SK-N-SH (cell line): ENCODE data around the gene ECE1. TPM values are rescaled to one million over a fixed set of nuclear protein-coding genes. Genes with fewer than 3 reads are reported as not detected.

ENCODE experiments used
- CTCF ChIA-PET: fragments of 300-600, 350-600 bp; formaldehyde crosslinking; extraction: SDS; loops from one replicate; lab custom pipeline; 2021; lab: Yijun Ruan, JAX
- POLR2A ChIA-PET: fragments of 350-600 bp; sonication (Branson Sonifier 250); formaldehyde crosslinking; extraction: SDS; loops from one replicate; lab custom pipeline; 2020; ENCODE audit warnings: antibody characterized with exemption, inconsistent platforms; lab: Yijun Ruan, JAX
- DNase-seq: peaks from one replicate; pipeline ENCODE4 v3.0.0; 2012
- H2AFZ ChIP-seq: fragments of 200-600 bp; sonication (generic); 2 replicates; pipeline ENCODE4 v1.8.1; 2016; ENCODE audit warnings: antibody characterized with exemption, mild to moderate bottlenecking, low read depth
- H3F3A ChIP-seq: fragments of 200-600 bp; sonication (generic); replicated peaks from 2 replicates; pipeline ENCODE3; 2016; ENCODE audit warnings: antibody characterized with exemption, mild to moderate bottlenecking; ENCODE audit not compliant: insufficient read depth
- H3K27ac ChIP-seq, 2 experiments: fragments of 200-500 bp in 1 of 2; fragments of 200-600 bp in 1 of 2; sonication (Bioruptor generic) in 1 of 2; sonication (generic), shearing (Covaris generic) in 1 of 2; 2 replicates each; pipeline versions ENCODE4 v1.5.1 to v1.6.1; 2014 to 2016; ENCODE audit warnings: low read depth in 2 of 2, inconsistent platforms in 1 of 2, low read length in 1 of 2, mild to moderate bottlenecking in 1 of 2, mixed read lengths in 1 of 2
- H3K27me3 ChIP-seq: fragments of 200-600 bp; sonication (generic), shearing (Covaris generic); 2 replicates; pipeline ENCODE4 v1.6.1; 2016; ENCODE audit warnings: mixed run types; ENCODE audit not compliant: insufficient read depth
- H3K36me3 ChIP-seq, 2 experiments: fragments of 200-500 bp in 1 of 2; fragments of 200-600 bp in 1 of 2; sonication (Bioruptor generic) in 1 of 2; sonication (generic) in 1 of 2; replicated peaks in 1 of 2; 2 replicates each; pipeline versions ENCODE3 to v1.5.1; 2014 to 2016; ENCODE audit warnings: low read length in 1 of 2, mild to moderate bottlenecking in 1 of 2; ENCODE audit not compliant: insufficient read depth in 2 of 2, control insufficient read depth in 1 of 2
- H3K4me1 ChIP-seq, 2 experiments: fragments of 200-500 bp in 1 of 2; fragments of 200-600 bp in 1 of 2; sonication (Bioruptor generic) in 1 of 2; sonication (generic), shearing (Covaris generic) in 1 of 2; 2 replicates each; pipeline versions ENCODE4 v1.5.1 to v1.6.1; 2014 to 2016; ENCODE audit warnings: low read depth in 1 of 2, low read length in 1 of 2, mixed run types in 1 of 2; ENCODE audit not compliant: insufficient read depth in 2 of 2, control insufficient read depth in 1 of 2
- H3K4me2 ChIP-seq: fragments of 200-600 bp; sonication (generic), shearing (Covaris generic); 2 replicates; pipeline ENCODE4 v1.6.1; 2017; ENCODE audit warnings: mixed run types
- H3K4me3 ChIP-seq, 2 experiments: fragments of 200-500 bp in 1 of 2; fragments of 200-600 bp in 1 of 2; sonication (Bioruptor generic) in 1 of 2; sonication (generic), shearing (Covaris generic) in 1 of 2; 2 replicates each; pipeline versions ENCODE4 v1.5.1 to v1.8.1; 2014 to 2016; ENCODE audit warnings: low read depth in 2 of 2, inconsistent platforms in 1 of 2, low read length in 1 of 2, mild to moderate bottlenecking in 1 of 2, mixed read lengths in 1 of 2, moderate library complexity in 1 of 2
- H3K79me2 ChIP-seq: fragments of 200-600 bp; sonication (generic); 2 replicates; pipeline ENCODE4 v1.8.1; 2017; ENCODE audit warnings: mild to moderate bottlenecking; ENCODE audit not compliant: insufficient read depth
- H3K9ac ChIP-seq: fragments of 200-600 bp; sonication (generic); 2 replicates; pipeline ENCODE4 v1.6.1; 2017; ENCODE audit warnings: mixed run types
- H3K9me2 ChIP-seq: fragments of 200-600 bp; sonication (generic); 2 replicates; pipeline ENCODE4 v1.6.1; 2017; ENCODE audit warnings: mixed run types
- H3K9me3 ChIP-seq: fragments of 200-600 bp; sonication (generic); 2 replicates; pipeline ENCODE4 v1.6.1; 2017; ENCODE audit warnings: mixed run types, mild to moderate bottlenecking, moderate library complexity
- H4K20me1 ChIP-seq: fragments of 200-600 bp; sonication (generic); 2 replicates; pipeline ENCODE4 v1.6.1; 2017; ENCODE audit warnings: mild to moderate bottlenecking, mixed run types; ENCODE audit not compliant: insufficient read depth
- CHD2 ChIP-seq: fragments of 150-350 bp; IDR thresholded peaks from 2 replicates; pipeline ENCODE4 v1.6.1; 2018; ENCODE audit warnings: low read length; ENCODE audit not compliant: partially characterized antibody
- EP300 ChIP-seq, 2 experiments: IDR thresholded peaks; 2 replicates each; pipeline versions ENCODE4 v1.4.0 to v1.6.1; 2012; ENCODE audit warnings: borderline replicate concordance in 1 of 2, low read depth in 1 of 2, low read length in 1 of 2
- GABPA ChIP-seq: IDR thresholded peaks from 2 replicates; pipeline ENCODE4 v1.4.0; 2012; ENCODE audit warnings: low read depth, mild to moderate bottlenecking
- GATA2 ChIP-seq: sonication (generic); formaldehyde crosslinking; IDR thresholded peaks from 2 replicates; pipeline ENCODE4 v1.5.0; 2020; ENCODE audit warnings: mild to moderate bottlenecking, missing genetic modification reagents
- IRF3 ChIP-seq: fragments of 150-350 bp; IDR thresholded peaks from 2 replicates; pipeline ENCODE4 v1.6.1; 2016; ENCODE audit warnings: mild to moderate bottlenecking, low read depth, low read length
- JUND ChIP-seq: IDR thresholded peaks from 2 replicates; pipeline ENCODE4 v1.4.0; 2012
- NRF1 ChIP-seq: IDR thresholded peaks from 2 replicates; pipeline ENCODE4 v1.6.1; 2012; ENCODE audit warnings: low read depth, mild to moderate bottlenecking, low read length
- POLR2AphosphoS5 ChIP-seq: IDR thresholded peaks from 2 replicates; pipeline ENCODE4 v1.6.1; 2012; ENCODE audit warnings: low read depth, low read length
- RAD21 ChIP-seq: IDR thresholded peaks from 2 replicates; pipeline ENCODE4 v1.6.1; 2012; ENCODE audit warnings: mild to moderate bottlenecking, low read length
- SMC3 ChIP-seq: IDR thresholded peaks from 2 replicates; pipeline ENCODE4 v1.6.1; 2012; ENCODE audit warnings: low read depth, low read length, improper control_type of control experiment
- TCF12 ChIP-seq: IDR thresholded peaks from 2 replicates; pipeline ENCODE4 v1.4.0; 2012
- USF1 ChIP-seq: IDR thresholded peaks from 2 replicates; pipeline ENCODE4 v1.4.0; 2012; ENCODE audit warnings: low read depth, borderline replicate concordance
- YY1 ChIP-seq: IDR thresholded peaks from 2 replicates; pipeline ENCODE4 v1.4.0; 2012; ENCODE audit warnings: low read depth, mild to moderate bottlenecking
- WGBS: methylation state at CpG from one replicate; pipeline ENCODE4 v1.1.6; 2017; ENCODE audit warnings: low lambda C conversion rate; 5-methylcytosine and 5-hydroxymethylcytosine counted together
- polyA plus RNA-seq, 3 experiments: library from polyadenylated mRNA; depleted of rRNA; stranded (reverse); fragments of >200 nt; gene quantifications; 2 replicates each; pipeline ENCODE4 v1.2.3, GENCODE V29; 2012
- TF ChIP-seq, protein P1 (sequence below): IDR thresholded peaks from 2 replicates; pipeline ENCODE4 v1.6.1; 2012; ENCODE audit warnings: mild to moderate bottlenecking, low read depth, low read length, moderate library complexity

Gene ECE1
- polyA plus RNA-seq, 1 of the 3 experiments (the other 2 are of a cell fraction): 96.6 TPM

- 49% methylated on average over 4 of the region's 6 CpGs for WGBS
- Histone ChIP-seq H3K4me2 (peak overlapping the region; percentile 3; the same call in 1 of the 2 replicates), H2AFZ (no peak overlapping the region), H4K20me1 (peaks cover 3% of the 10 kb centered on the region; the same call in 1 of the 2 replicates), H3K36me3 (no peaks in the 10 kb centered on the region), H3K9ac (no peak overlapping the region), H3K27ac (peak overlapping the region; percentile 13 to 99; a peak in 3 of 4 replicates), H3K9me3 (no peaks in the 10 kb centered on the region), H3K4me3 (no peak overlapping the region; a peak in 1 of 4 replicates), H3K27me3 (no peaks in the 10 kb centered on the region), H3F3A (peaks cover 14% of the 10 kb centered on the region)
- CTCF ChIA-PET: interaction anchor here (1.1 to 5.1 kb wide), 9 partner anchors 11 to 76 kb away, joined by 3 to 32 read pairs (median 5); no protein-coding TSS in a partner anchor
- DNase-seq: peak; percentile 77
- peak; percentile 25 for TF ChIP-seq CHD2
- TF ChIP-seq EP300 (IDR thresholded peaks at IDR 0.05; ENCODE audit: borderline replicate concordance in 1 of 2, low read depth in 1 of 2, low read length in 1 of 2): peak in 1 of 2 experiments; percentile 37; a peak in 1 of 4 replicates
- TF ChIP-seq GATA2: peak; percentile 71
- no peak for TF ChIP-seq YY1
- TF ChIP-seq, all 33 proteins: peak for 3
- Histone ChIP-seq H3K79me2 (peaks cover 3% of the 10 kb centered on the region; the same call in 1 of the 2 replicates), H3K4me1 (peaks cover 50 to 80% of the 10 kb centered on the region in 2 experiments), H3K9me2 (no peaks in the 10 kb centered on the region)
- POLR2A ChIA-PET: interaction anchor here (0.5 to 1.5 kb wide), 9 partner anchors 13 to 54 kb away, joined by 3 to 7 read pairs (median 4); no protein-coding TSS in a partner anchor
These were observed 17.5 kb upstream of the ECE1 start for GRCh38 chr1:21307663-21308305.

GRCh38 chr1:21307210-21307609 is 16.9 kb upstream of the ECE1 start:
- peaks cover 51 to 81% of the 10 kb centered on the region in 2 experiments for H3K4me1 ChIP-seq

More at GRCh38 chr1:21307210-21307609, 16.9 kb upstream of the ECE1 start:
- no peak overlapping the region for H3K4me3 ChIP-seq
- no peak for TF ChIP-seq USF1
- TF ChIP-seq POLR2AphosphoS5: no peak
- TF ChIP-seq RAD21: no peak
- no peak for TF ChIP-seq TCF12
- no peak for TF ChIP-seq JUND
- no peak for TF ChIP-seq IRF3
- TF ChIP-seq GABPA: no peak
- TF ChIP-seq, protein P1, sequence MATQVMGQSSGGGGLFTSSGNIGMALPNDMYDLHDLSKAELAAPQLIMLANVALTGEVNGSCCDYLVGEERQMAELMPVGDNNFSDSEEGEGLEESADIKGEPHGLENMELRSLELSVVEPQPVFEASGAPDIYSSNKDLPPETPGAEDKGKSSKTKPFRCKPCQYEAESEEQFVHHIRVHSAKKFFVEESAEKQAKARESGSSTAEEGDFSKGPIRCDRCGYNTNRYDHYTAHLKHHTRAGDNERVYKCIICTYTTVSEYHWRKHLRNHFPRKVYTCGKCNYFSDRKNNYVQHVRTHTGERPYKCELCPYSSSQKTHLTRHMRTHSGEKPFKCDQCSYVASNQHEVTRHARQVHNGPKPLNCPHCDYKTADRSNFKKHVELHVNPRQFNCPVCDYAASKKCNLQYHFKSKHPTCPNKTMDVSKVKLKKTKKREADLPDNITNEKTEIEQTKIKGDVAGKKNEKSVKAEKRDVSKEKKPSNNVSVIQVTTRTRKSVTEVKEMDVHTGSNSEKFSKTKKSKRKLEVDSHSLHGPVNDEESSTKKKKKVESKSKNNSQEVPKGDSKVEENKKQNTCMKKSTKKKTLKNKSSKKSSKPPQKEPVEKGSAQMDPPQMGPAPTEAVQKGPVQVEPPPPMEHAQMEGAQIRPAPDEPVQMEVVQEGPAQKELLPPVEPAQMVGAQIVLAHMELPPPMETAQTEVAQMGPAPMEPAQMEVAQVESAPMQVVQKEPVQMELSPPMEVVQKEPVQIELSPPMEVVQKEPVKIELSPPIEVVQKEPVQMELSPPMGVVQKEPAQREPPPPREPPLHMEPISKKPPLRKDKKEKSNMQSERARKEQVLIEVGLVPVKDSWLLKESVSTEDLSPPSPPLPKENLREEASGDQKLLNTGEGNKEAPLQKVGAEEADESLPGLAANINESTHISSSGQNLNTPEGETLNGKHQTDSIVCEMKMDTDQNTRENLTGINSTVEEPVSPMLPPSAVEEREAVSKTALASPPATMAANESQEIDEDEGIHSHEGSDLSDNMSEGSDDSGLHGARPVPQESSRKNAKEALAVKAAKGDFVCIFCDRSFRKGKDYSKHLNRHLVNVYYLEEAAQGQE: no peak
- no peak for TF ChIP-seq NRF1
- no peak for TF ChIP-seq SMC3
- TF ChIP-seq, all 33 proteins: peak for 0
- no peak overlapping the region for H3K9ac ChIP-seq
- POLR2A ChIA-PET: interaction anchor here (1.0 to 1.5 kb wide), 4 partner anchors 30 to 53 kb away, joined by 3 to 7 read pairs (median 4); no protein-coding TSS in a partner anchor
- no peaks in the 10 kb centered on the region for H3K9me2 ChIP-seq
- H3K27me3 ChIP-seq: no peaks in the 10 kb centered on the region
- H3K27ac ChIP-seq: peak overlapping the region; percentile 13 to 99; a peak in 3 of 4 replicates
- no peaks in the 10 kb centered on the region for H3K36me3 ChIP-seq
- CTCF ChIA-PET: interaction anchor here (1.1 to 5.1 kb wide), 6 partner anchors 26 to 61 kb away, joined by 3 to 32 read pairs (median 9); no protein-coding TSS in a partner anchor
- 80% methylated on average over 7 of the region's 7 CpGs for WGBS
- no peak for DNase-seq
- H4K20me1 ChIP-seq: no peaks in the 10 kb centered on the region
- H2AFZ ChIP-seq: no peak overlapping the region
- peak overlapping the region; percentile 3; the same call in 1 of the 2 replicates for H3K4me2 ChIP-seq
- no peaks in the 10 kb centered on the region for H3K9me3 ChIP-seq
- H3K79me2 ChIP-seq: peaks cover 3% of the 10 kb centered on the region; the same call in 1 of the 2 replicates
- H3F3A ChIP-seq: peaks cover 12% of the 10 kb centered on the region
